BJ (cell line): ENCODE data around the gene AP3D1. TPM values are rescaled to one million over a fixed set of nuclear protein-coding genes. Genes with fewer than 3 reads are reported as not detected.

Experiments
- CTCF ChIA-PET: fragments of 350-600 bp; formaldehyde crosslinking; extraction: SDS; loops from one replicate; lab custom pipeline; 2021; ENCODE audit warnings: antibody characterized with exemption, inconsistent platforms; lab: Yijun Ruan, JAX
- POLR2A ChIA-PET: fragments of 300-600 bp; sonication (Branson Sonifier 250); formaldehyde crosslinking; extraction: SDS; loops from one replicate; lab custom pipeline; 2021; ENCODE audit warnings: antibody characterized with exemption; lab: Charles Lee
- DNase-seq: peaks from one replicate; pipeline ENCODE4 v3.0.0-alpha.2; 2011; ENCODE audit warnings: low read depth
- H3K27me3 ChIP-seq: 2 replicates; pipeline ENCODE4 v1.6.0; 2011; ENCODE audit warnings: low read length; ENCODE audit not compliant: control insufficient read depth, insufficient read depth
- H3K36me3 ChIP-seq: 2 replicates; pipeline ENCODE4 v1.5.1; 2011; ENCODE audit warnings: low read length; ENCODE audit not compliant: control insufficient read depth, insufficient read depth
- H3K4me3 ChIP-seq: 2 replicates; pipeline ENCODE4 v1.5.1; 2011; ENCODE audit warnings: low read depth, mild to moderate bottlenecking, control low read depth, low read length
- polyA plus RNA-seq: library from polyadenylated mRNA; depleted of rRNA; stranded (reverse); fragments of >200 nt; gene quantifications from 2 replicates; pipeline ENCODE4 v1.2.3, GENCODE V29; 2011
- TF ChIP-seq, protein P1 (sequence below): IDR thresholded peaks from 2 replicates; pipeline ENCODE4 v1.5.1; 2011; ENCODE audit warnings: low read depth, mild to moderate bottlenecking, control low read depth, inconsistent platforms, low read length, moderate library complexity; ENCODE audit not compliant: insufficient read depth

The AP3D1 gene
- polyA plus RNA-seq, 1 experiment = 122 TPM

DNA sequence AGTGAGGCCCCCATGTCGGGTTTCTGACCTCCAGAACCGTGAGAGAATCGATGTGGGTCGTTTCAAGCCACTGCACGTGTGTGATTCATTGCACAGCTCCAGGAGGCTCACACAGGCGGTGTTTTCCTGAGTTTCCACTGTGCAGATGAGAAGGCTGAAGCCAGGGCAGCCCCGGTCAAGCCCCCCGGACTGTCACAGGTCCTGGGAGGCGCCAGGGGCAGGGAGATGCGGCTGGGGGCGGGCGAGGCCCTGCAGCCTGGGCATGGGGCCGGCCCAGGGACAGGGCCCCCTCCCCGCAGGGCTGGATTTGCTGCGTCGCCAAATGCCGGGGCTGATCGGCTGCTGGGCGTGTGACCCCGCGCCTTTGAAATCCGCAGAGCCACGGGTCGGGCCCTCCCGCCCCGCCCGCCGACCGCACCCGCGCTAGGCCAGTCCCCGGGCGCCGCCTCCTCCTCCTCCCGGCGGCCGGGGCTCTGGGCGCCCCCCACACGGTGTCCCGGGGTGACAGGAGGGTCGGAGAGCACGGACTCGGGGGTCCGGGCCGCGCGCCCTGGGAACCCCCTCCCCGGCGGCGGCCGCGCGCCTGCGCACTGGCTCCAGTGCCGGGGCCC lies 90.4 kb downstream of the AP3D1 start:
- TF ChIP-seq, protein P1, sequence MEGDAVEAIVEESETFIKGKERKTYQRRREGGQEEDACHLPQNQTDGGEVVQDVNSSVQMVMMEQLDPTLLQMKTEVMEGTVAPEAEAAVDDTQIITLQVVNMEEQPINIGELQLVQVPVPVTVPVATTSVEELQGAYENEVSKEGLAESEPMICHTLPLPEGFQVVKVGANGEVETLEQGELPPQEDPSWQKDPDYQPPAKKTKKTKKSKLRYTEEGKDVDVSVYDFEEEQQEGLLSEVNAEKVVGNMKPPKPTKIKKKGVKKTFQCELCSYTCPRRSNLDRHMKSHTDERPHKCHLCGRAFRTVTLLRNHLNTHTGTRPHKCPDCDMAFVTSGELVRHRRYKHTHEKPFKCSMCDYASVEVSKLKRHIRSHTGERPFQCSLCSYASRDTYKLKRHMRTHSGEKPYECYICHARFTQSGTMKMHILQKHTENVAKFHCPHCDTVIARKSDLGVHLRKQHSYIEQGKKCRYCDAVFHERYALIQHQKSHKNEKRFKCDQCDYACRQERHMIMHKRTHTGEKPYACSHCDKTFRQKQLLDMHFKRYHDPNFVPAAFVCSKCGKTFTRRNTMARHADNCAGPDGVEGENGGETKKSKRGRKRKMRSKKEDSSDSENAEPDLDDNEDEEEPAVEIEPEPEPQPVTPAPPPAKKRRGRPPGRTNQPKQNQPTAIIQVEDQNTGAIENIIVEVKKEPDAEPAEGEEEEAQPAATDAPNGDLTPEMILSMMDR = no peak
- POLR2A ChIA-PET = no interaction called here
- no peaks in the 10 kb centered on the region for H3K36me3 ChIP-seq
- CTCF ChIA-PET = interaction anchor here (0.6 to 2.6 kb wide), 3 partner anchors 35 to 55 kb away, joined by 3 to 16 read pairs (median 4); no protein-coding TSS in a partner anchor
- no peaks in the 10 kb centered on the region for H3K27me3 ChIP-seq
- H3K4me3 ChIP-seq = peak overlapping the region; percentile 41
- no peak for DNase-seq

DNA sequence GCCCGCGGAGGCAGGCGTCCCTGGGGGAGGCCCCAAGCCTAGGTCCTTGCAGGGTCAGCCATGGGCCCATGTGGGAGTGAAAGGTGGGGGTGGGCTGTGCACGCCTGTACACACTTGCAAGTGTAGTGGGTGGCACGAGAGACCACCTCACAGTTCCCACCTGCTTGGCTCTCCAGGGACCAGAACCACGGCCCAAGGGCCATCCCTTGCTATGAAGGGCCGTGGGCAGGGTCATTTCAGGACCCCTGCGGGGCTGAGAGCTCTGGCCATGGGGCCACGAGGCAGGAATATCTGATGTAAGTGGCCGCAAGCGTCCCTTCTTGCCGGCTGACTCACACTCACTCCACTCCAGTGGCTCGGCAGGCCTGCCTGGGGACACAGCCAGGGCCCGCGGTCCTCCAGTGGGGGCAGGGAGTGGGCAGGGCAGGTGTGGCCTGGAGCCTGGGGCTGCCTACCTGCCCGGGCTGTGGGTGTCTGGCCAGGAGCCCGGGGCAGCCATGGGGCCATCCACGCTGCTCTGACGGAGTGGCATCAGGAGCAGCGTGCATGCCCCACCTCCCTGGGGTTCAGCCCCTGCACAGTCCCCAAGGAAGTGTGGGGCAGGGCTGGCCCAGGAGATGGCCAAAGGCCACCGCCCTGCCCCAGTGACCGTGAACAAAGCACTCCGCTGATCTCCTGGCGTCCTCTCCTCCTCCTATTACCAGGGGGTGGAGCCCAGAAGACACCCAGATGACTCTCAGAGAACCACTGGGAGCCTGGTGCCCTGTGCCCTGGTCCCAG lies 91.8 kb downstream of the AP3D1 start:
- CTCF ChIA-PET = interaction anchor here (0.6 to 2.7 kb wide), 2 partner anchors 40 to 42 kb away, joined by 3 to 8 read pairs; no protein-coding TSS in a partner anchor
- TF ChIP-seq, protein P1 = no peak
- H3K4me3 ChIP-seq = no peak overlapping the region

DNA sequence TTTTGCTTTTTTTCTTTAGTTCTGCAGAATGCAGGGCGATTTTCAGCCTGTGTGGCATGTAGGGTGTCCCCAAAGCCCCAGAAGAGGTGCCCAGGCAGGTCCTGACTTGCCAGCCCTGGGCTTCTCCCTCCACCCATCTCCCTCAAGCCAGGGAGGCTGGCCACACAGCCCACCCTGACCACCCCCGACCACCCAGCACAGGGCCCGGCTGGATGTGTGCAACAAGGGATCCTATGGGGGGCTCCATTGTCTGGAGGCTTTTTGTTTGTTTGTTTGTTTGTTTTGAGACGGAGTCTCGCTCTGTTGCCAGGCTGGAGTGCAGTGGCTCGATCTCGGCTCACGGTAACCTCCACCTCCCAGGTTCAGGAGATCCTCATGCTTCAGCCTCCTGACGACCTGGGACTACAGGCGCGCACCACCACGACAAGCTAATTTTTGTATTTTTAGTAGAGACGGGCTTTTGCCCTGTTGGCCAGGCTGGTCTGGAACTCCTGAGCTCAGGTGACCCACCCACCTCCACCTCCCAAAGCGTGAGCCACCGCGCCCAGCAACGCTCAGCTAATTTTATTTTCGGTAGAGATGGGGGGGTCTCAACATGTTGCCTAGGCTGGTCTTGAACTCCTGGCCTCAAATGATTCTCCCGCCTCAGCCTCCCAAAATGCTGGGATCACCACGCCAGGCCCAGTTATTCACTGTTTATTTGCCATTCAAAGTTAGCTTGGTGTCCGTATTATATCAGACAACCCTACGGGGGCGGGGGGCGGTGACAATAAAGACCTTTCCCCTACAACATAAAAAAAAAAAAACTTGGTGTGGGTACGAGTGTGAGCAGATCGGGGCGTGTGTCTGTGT lies 92.6 kb downstream of the AP3D1 start:
- ChIA-PET POLR2A (no interaction called here), CTCF (interaction anchor here (0.6 to 2.7 kb wide), 2 partner anchors 39 to 42 kb away, joined by 3 to 8 read pairs; no protein-coding TSS in a partner anchor)
- TF ChIP-seq, protein P1 = no peak
- no peak for DNase-seq
- Histone ChIP-seq H3K36me3 (no peaks in the 10 kb centered on the region), H3K4me3 (no peak overlapping the region), H3K27me3 (no peaks in the 10 kb centered on the region)

More for the DNA sequence above, 91.8 kb downstream of the AP3D1 start:
- POLR2A ChIA-PET = no interaction called here
- DNase-seq = no peak
- H3K36me3 ChIP-seq = no peaks in the 10 kb centered on the region
- H3K27me3 ChIP-seq = no peaks in the 10 kb centered on the region

DNA sequence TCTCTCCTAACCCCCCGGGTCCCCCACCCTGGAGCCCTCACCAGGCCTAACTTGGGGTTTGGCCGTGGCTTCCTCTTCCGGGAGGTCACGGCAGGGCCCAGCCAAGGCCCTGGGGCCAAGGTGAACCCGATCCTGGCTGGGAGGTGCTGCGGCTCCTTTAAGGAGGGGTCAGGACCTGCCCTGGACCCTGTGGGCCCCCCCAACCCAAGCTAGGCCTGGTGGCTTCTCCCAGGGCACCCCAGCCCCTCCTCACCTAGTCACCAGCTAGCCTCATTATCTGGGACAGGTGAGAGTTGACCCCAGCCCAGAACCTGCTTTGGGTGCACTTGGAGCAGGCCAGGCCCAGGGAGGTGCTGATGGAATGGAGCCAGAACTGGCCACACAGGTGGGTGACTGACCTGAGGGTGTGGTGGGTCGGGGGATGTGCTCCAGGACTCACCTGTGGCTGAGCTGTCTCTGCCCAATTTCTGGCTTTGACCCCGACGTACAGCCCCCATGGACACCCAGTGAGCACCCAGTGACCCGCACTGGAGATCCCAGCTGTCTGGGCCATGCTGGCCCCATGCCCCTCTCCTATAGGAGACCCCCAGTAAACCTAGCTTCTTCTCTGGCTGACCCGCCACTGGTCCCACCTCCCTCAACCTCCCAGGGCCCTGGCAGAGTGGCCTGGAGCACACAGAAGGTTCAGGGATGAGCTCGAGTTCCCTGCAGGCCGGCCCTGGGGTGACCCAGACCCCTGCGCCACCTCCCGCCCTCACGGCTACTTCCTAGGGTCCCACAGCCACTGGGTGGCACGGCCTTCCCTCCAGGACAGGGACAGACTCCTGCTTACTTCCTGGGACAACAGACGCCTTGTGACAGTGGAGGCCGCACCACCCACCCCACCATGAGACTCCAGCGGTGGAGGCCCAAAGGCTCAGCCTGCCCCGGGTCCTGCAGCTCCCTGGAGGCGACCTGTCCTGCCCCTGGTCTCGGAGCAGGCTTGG lies 93.6 kb downstream of the AP3D1 start:
- CTCF ChIA-PET = interaction anchor here (2.7 kb wide), 1 partner anchor 38 kb away, joined by 8 read pairs; no protein-coding TSS in a partner anchor
- POLR2A ChIA-PET = no interaction called here
- no peak for DNase-seq
- Histone ChIP-seq H3K4me3 (no peak overlapping the region), H3K36me3 (no peaks in the 10 kb centered on the region), H3K27me3 (no peaks in the 10 kb centered on the region)
- TF ChIP-seq, protein P1 = no peak
